ENCODE measurements around the gene KSR1.

DNA sequence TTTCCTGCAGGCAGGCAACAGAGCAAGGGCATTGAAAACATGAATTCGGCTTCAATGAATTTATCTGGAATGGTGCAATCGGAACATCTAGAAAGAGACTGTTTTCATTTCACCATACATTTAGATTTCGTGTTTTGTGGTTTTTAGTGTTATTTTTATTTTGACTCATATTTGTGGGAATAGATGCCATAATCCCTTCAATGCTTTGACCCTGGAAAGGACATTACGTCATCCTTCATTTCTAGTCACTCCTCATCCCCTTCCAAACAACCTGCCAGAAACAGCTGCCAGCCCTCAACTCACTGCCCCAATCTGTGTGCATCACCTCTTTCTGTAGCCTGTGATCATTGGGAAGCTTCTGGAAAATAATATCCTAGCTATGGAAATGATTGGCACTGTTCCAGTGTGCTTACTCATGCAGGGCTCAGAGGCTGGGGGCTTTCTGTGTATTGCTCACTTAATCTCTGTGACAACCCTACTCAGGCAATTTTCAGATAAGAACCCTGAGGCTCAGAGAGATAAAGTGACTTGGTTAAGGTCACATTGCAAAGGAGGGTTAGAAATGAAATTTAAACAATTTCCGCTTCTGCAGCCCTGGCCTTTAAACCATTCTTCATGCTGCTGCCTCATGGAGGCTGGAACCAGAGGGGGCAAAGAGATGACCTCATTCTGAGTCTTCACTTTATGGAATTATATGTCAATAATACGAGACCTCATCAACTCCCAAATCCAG is 9.5 kb upstream of the KSR1 start:
- TF ChIP-seq, protein P1, sequence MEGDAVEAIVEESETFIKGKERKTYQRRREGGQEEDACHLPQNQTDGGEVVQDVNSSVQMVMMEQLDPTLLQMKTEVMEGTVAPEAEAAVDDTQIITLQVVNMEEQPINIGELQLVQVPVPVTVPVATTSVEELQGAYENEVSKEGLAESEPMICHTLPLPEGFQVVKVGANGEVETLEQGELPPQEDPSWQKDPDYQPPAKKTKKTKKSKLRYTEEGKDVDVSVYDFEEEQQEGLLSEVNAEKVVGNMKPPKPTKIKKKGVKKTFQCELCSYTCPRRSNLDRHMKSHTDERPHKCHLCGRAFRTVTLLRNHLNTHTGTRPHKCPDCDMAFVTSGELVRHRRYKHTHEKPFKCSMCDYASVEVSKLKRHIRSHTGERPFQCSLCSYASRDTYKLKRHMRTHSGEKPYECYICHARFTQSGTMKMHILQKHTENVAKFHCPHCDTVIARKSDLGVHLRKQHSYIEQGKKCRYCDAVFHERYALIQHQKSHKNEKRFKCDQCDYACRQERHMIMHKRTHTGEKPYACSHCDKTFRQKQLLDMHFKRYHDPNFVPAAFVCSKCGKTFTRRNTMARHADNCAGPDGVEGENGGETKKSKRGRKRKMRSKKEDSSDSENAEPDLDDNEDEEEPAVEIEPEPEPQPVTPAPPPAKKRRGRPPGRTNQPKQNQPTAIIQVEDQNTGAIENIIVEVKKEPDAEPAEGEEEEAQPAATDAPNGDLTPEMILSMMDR (IDR thresholded peaks at IDR 0.05), result no peak
- TF ChIP-seq POLR2AphosphoS5 (IDR thresholded peaks at IDR 0.05; ENCODE audit: low read depth, low read length) (no peak), TCF7L2 (IDR thresholded peaks at IDR 0.05; ENCODE audit: low read depth, low read length) (no peak), SIN3A (IDR thresholded peaks at IDR 0.05; ENCODE audit: borderline replicate concordance, insufficient read depth, low read depth, low read length) (no peak)
- TF ChIP-seq, protein P2, sequence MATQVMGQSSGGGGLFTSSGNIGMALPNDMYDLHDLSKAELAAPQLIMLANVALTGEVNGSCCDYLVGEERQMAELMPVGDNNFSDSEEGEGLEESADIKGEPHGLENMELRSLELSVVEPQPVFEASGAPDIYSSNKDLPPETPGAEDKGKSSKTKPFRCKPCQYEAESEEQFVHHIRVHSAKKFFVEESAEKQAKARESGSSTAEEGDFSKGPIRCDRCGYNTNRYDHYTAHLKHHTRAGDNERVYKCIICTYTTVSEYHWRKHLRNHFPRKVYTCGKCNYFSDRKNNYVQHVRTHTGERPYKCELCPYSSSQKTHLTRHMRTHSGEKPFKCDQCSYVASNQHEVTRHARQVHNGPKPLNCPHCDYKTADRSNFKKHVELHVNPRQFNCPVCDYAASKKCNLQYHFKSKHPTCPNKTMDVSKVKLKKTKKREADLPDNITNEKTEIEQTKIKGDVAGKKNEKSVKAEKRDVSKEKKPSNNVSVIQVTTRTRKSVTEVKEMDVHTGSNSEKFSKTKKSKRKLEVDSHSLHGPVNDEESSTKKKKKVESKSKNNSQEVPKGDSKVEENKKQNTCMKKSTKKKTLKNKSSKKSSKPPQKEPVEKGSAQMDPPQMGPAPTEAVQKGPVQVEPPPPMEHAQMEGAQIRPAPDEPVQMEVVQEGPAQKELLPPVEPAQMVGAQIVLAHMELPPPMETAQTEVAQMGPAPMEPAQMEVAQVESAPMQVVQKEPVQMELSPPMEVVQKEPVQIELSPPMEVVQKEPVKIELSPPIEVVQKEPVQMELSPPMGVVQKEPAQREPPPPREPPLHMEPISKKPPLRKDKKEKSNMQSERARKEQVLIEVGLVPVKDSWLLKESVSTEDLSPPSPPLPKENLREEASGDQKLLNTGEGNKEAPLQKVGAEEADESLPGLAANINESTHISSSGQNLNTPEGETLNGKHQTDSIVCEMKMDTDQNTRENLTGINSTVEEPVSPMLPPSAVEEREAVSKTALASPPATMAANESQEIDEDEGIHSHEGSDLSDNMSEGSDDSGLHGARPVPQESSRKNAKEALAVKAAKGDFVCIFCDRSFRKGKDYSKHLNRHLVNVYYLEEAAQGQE (IDR thresholded peaks at IDR 0.05; ENCODE audit: insufficient read depth in 1 of 2, low read depth in 2 of 2, low read length in 1 of 2), result no peak

Data from Panc1 (cell line).